HG03039 (cell line): ENCODE data around the gene MAGOH.

ENCODE experiments used
- ATAC-seq: cut with Tn5 transposase; IDR thresholded peaks from one replicate; pipeline ENCODE4 v1.9.1; 2021; ENCODE audit warnings: mild to moderate bottlenecking, moderate library complexity; ENCODE audit not compliant: unreplicated experiment

MAGOH gene

DNA sequence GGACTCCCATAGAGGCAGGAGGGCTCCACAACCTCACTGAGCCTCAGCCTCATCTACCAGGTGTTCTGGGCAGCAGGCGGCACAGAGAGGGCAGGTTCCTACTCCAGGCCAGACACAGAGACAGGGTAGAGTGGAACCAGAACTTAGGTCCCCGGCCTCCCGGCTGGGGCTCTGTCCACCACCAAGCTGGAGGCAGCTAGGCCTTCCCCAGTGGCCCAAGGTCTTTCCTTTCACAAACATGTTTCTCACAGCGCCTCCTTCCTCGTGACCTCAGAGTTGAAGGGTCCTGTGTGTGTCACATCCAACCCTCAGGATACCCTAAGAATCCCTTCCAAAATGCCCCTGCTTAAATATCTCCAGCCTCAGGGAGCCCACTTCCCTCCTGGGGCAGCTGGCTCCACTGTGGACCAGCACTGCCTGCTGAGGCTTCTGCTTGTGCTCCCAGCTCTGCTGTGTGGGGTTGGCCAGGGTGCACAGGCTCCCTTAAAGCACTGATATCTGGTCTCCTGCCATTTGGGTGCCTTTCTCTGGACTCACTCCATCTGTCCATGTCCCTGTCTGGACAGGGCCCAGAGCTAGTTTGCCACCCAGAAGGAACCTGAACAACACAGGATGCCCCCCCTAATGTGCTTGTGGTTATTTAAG is 33.2 kb upstream of the MAGOH start:
- ATAC-seq: no peak

DNA sequence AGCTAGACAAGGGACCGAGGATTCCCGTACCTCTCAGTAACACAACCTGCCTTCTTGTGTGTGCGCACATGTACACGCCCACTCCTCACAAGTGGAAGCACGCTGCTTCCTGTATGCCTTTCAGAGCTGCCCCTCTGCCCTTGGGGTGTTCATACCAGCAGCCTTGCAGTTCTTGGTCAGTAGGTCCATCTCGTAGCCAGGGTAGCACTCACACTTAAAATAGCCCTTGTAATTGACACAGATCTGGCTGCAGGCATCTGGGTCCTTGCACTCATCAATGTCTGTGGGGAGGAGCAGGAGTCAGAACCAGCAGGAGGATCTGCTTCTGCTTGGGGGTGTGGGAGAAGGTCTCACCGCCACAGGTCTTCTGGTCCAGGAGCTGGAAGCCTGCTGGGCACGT is 32.6 kb upstream of the MAGOH start:
- ATAC-seq: no peak

DNA sequence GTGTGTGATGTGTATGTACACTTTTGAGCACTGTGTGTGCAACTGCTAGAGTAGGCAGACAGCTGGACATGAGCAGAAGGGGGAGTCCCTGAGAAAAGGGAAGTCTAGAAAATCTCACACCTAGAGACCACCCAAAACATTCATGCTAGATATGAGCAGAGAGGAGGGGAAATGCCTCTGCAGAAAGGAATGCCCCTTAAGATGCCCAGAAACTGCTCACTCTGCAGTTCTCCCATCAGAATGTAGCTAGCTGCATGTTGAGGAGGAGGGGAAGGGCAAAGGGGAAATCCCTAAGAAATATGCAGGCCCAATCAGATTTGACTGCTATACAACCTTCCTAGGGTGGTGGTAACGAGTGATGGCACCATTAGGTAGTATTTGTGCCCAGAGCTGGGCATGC is 31.8 kb upstream of the MAGOH start:
- no peak for ATAC-seq

DNA sequence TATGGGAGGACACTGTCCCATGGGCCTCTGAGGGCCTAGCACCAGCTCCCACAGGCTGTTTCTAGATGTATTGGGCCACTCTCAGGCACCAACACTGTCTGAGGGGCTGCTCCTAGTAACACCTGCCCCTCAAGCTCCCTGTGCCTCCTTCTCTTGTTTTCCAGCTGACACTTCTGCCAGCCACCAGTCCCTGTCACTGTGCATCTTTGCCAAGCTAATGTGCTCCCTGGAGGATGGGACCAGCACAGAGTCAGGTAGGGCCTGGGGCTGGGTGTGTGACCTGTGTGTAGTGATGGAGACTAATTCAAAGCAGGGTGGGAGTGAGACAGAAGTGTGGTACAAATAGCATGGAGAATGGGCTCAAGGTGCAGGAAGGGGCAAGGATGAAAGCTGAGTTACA is 29.4 kb upstream of the MAGOH start:
- ATAC-seq: no peak

DNA sequence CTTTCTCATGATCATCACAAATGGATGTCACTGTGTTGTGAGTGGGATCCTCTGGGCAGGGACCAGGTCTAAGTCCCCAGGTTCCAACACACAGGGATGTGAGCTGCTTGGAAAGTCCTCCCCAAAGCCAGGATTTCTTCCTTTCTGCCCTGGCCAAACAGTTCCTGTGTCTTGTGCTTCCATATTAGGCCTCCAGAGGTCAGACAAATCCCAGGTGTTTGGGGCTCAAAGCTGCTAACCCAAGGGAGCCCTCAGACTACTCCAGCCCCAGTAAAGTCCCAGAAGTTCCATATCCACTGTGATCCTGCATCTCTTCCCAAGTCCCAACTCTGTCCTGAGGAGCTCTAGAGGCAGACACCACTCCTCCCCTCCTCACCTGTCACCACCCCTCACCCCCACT is 27.7 kb upstream of the MAGOH start:
- no peak for ATAC-seq

DNA sequence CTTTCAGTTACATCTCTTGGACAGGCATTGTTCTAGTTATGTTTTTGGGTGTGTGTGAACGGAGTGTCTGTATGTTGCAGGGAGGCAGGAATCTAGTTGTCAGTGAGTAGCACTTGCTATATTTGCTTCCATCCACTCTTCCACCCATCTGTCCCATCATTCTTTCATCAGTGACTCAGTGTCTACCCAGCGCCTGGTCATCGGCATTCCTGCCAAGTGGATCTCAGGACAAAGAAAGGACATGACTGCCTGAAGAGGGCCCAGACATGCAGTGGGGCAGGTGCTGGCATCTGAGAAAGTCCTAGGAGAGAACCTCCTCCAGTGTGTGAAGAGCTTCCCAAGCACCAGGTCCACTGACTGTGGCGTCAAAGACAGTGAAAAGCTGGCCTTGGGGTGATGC is 27.3 kb upstream of the MAGOH start:
- ATAC-seq: no peak

DNA sequence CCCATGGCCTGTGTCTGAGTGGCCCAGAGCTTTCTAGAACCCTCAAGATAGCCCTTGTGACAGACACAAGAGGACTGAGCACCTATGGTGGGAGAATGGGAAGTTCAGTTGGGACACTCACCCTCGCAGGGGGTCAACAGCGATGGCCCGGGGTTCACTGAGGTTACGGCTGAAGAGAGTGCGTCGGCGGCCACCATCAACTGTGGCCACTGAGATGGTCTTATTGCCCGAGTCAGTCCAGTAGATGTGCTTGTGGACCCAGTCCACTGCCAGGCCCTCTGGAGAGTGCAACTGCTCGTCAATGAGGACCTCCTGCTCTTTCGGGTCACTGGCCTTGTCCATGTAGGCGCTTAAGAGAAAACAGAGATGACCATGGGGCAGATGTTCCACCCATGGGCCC is 25.7 kb upstream of the MAGOH start:
- no peak for ATAC-seq

DNA sequence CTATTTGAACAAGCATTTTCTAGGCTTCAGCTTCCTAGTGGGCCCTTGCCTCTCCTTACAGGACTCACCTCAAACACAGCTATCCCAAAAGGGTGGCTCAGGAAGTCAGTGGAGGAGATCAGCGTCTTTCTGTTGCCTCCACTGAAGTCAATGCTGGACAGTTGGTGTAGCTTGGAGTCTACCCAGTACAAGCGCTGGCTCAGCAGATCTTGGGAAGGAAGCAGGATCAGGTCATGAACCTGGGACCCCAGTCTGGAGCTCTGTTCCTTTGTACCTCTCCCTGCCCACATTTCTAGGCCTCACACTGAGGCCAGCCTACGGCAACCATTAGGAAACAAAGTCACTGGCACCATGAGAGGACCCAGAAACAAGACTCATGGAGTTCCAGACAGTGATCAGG is 23.7 kb upstream of the MAGOH start:
- ATAC-seq: no peak

DNA sequence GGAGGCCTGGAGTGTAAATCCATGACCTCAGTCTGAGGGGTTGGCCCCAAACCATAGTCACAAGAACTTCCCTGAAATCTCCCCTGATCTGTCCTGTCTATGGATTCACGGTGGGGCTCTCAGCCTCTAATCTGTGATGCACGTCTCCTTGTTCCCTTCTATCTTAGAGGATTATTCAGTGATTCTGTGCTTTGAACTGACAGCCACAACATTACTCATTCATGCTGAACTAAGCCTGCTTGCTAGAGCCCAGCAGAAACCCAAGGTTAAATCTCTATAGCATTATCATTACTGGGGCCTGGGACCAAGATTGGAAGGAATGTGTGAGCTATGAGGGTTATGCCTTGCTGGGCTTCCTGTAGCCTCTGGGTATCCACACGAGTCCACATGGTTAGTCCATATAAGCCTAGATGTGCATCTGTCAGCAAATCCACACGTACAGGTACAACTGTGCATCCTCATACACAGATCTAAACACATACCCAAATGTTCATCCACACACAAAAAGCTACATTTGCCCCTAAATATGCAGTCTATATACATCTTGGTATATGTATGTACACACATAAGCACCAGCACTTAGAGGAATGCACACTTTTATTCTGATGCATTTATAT is 22.4 kb upstream of the MAGOH start:
- no peak for ATAC-seq

DNA sequence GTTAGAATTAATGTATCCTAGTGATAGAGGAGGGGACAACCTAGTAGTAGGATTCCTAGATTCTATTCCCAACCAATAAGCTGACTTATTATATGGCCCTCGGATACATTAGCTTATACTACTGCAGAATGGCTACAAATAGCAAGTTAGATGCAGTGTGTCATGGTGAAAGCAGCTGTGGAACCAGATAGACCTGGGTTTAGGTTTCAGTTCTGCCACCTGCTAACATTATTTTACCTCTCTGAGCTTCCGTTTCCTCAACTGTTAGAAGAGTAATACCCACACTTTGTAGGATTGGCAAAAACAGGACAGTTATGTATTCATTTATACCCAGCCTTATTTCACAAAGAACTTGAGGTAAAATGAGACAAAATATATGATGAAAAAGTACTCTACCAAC is 21.6 kb upstream of the MAGOH start:
- ATAC-seq: no peak

DNA sequence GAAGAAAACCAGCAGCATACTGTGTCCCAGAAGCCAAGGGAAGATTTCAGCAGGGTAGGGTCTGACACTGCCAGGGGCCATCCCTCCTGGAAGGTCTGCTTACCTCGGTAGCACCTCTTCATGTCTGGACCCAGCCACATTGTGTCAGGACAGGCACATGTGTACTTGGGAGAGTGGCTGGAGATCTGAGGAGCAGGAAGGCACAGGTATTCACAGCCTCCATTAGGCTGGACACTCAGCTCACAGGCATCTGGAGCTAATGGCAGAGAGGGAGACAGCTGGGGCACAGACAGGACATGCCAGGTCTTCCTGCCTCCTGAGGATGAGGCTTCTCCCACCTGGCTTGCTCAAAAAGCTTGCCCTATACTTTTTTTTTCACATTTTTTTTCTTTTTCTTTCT is 19.9 kb upstream of the MAGOH start:
- ATAC-seq: no peak

DNA sequence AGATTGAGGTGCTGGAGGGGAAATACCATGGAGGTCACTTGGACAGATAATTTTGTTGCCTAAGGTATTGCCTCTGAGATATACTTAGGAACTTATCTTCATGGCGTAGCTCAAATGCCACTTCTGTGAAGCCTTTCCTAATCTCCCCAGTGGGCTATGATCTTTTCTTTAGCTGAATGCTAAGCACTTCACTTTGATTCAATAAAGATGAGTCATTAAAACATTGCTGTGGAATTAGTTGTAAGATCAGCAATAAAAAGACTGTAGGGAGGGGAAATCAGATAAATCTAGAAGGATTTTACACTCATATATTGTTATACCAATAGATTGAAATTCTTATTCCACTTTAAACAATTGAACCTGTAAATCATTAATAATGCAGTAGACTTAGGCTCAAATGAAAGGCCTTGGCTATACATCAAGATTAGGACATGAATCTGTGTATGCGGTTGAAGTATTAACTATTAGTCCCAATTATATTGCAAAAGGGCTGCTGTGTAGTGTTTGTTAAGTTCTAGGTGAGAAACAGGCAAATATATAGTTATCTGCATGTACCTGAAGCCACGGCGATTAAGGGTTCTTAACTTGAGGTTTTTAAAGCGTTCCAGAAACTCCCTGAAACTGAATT is 19.2 kb upstream of the MAGOH start:
- no peak for ATAC-seq

DNA sequence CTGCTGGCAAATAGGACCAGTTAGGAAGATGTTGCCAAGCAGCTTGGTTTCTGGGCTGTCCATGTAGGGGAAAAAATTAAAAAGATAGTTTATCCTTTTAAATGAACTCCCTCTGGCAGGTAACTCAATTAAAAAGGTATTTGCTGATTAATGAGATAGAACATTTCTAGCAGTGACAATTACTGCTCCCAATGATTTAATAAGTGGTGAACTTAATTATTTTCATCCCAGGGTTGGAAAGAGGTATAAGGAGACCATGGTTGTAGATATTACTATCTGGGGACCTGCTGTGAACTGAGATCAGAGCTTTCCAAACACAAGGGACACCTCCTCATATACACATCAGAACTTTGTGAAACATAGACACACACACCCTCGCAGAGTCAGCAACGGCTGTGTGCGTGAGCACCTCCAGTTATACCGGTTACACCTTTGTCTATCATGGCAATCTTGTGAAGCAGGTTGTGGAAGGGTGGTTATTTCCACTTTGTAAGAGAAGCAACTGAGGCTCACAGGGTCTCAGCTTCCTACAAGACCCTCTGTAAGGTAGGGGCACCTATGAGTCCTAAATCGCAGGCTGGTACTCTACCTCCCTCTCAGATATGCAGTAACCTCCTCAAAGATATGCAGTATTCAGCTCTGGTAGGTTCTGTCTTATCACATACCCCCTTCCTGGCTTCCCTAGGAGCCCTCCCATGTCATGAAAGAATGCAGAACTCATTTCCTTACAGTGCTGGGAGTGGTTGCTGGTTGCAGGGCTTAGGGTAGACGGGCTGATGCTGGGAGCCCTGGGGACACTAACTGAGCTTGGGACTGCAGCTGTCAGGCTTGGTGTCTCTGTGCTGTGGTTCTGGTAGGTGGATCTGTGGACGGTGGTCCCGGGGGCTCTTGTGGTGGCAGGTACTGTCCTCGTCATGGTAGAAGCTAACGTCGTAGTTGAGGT is 18.5 kb upstream of the MAGOH start:
- ATAC-seq: no peak

DNA sequence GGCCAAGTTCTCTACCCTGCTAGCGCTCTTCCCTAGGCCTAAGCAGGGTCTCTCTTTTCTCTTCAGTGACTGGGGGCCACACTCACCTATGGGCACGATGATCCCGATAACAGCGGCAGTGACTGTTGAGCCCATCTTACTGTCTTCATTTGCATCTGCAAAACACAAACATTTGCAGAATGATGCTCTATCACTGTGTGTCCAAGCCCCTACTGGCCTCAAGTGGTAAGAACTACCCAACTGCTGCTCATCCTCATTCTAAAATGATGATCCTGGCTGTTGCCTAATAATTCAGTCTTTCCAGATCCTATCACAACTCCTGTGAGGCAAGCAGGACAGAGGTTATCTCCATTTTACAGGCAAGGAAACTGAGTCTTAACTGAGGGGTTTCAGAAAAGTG is 16.7 kb upstream of the MAGOH start:
- no peak for ATAC-seq

DNA sequence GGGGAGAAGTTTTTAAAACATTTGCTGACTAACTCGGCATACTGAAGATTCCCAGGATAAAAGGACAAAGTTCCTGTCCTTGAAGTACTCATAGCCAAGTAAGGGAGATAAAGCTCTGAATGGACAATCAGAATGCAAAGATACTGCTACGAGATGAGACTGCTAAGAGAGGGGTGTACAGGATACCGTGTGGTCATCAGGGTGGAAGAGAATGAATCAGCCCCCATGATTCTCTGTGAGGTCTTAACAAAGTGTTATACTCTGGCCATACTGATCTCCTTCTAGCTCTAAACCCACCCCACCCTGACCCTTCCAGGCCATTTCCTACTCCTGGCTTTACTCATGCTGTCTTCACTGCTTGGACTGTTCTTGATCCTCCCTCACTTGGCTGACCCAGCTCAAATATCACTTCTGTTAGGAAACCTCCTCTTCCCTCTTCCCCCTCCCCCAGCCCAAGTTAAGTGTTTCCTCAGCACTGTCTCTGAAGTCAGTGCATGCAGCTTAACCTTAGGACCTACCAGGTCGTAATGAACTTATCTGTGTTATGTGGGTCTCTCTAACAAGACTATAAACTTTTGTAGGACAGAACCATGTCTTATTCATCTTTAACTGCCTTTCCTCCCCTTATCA is 15.8 kb upstream of the MAGOH start:
- no peak for ATAC-seq

DNA sequence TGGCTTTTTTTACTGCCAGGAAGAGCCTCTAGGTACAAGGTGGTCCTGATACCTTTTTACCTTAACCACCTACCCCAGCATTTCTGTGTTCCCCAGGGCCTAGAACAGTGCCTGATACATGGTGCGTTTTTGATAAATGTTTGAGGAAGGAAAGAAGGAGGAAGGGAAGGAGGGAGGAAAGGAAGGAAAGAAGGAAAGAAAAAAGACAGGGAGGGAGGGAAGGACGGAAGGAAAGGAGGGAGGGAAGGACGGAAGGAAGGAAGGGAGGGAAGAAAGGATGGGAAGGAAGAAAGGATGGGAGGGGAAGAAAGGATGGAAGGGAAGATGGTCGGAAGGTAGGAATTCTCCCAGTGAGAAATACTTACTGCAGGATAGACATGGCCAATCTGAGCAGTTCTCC is 12.0 kb upstream of the MAGOH start:
- no peak for ATAC-seq

DNA sequence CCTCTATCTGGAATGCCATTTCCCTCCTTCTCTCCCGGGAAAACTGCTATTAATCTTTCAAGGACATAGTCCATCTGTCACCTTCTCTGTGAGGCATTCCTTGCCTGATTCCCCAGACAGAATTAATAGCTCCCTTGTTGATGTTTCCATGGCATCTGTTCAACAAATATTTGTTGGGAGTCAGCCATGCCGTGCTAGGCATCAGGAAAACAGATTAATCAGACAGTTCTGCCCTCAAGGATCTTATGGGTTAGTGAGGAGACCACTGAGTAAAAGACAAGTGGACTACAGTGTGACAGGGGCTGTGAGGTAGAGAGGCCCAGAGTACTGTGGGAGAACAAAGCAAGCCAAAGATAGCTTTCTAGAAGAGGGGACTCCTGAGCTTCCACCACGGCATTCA is 11.4 kb upstream of the MAGOH start:
- ATAC-seq: no peak

DNA sequence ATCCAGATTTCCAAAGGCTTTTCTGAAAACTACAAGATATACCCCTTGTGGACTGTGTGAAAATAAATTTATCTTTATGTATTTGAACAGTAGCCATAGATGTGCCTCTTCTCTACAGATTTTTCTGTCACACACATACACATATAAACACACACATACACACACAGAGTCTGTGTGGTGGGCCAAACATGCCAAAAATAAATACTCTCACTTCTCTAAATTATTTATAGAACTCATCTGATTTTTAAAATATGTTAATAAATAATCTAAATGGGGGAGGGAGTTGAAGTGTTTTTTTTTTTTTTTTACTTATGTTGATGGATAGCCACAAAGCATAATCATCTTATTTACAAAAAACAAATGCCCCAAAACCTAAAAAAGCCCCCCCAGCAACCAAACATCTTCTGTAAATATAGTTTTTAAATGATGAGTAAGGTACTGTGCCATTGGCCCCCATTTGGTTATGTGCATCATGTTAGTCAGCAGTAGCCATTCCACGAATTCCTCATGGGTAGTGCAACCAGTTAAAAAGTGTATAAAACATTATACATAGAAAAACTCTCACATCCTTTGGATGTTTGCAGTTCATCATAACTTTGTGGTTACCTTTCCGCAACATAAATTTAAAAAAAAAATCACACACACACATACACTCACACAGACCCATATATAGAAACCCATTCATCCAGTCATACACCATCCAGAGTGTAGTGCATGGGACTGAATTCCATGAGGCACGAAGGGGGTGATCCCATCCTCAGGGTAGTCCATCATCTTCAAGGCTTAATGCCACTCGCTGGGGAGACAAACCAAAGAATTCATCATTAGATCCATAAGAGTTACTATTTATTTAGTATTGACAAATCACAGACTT is 8.2 kb upstream of the MAGOH start:
- ATAC-seq: no peak

DNA sequence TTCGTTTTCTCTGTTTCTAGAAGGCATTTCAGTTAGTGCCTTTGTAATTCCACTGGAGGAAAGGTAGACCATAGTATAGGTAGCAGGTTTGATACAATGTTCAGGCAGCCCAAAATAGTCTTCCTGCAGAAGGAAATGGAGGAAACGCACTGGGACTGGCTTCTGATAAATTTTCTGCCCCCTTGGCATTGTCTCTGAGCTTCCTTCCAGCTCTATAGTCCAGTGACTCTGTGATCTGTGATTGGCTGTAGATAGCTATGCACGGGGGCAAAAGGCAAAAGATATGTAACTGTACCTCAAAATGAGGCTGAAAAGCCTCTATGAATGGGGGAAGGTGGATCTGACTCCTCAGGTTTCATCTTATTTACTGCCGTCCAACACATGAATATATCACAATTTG is 5.8 kb upstream of the MAGOH start:
- ATAC-seq: no peak

DNA sequence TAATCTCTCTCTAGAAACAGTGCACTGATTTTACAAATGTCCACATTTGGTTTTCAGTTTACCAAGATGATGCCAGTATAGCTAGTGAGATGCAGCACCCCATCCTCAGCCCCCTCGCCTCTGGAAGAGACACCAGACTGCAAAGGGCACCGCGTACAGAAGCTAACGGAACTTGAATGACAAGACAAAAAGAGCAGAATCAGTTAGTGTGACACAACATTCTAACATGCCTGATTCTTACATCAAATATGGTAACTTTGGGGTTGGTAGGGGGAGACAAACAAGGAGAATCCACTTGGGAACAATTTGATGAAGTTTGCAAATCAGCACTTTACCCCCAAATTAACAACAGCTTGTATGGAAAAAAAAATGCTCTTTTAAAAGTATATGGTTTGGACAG is 4.1 kb upstream of the MAGOH start:
- ATAC-seq: no peak
